Immature natural killer cell (primary cell): ENCODE data around the gene MRPL16. TPM values are rescaled to one million over a fixed set of nuclear protein-coding genes. Genes with fewer than 3 reads are reported as not detected.
"Not testable (repeated sequence)": the region's sequence is repeated elsewhere in the genome, so short reads cannot be mapped to it uniquely, and the experiment has no call there.

ENCODE experiments used
- DNase-seq, 3 donors: peaks; one replicate each; pipeline ENCODE4 v3.0.0; 2022; ENCODE audit warnings: mixed read lengths in 1 of 3
- H3K27ac Mint-ChIP-seq, 6 donors: one replicate each; pipeline ENCODE4 v1.8.0; 2020; ENCODE audit warnings: mixed read lengths in 6 of 6, mild to moderate bottlenecking in 5 of 6, inconsistent platforms in 4 of 6, moderate library complexity in 3 of 6
- H3K27me3 Mint-ChIP-seq, 3 donors: one replicate each; pipeline ENCODE4 v1.8.0; 2020 to 2021; ENCODE audit warnings: low read depth in 3 of 3, mild to moderate bottlenecking in 3 of 3, mixed read lengths in 3 of 3, moderate library complexity in 3 of 3, inconsistent platforms in 1 of 3
- H3K36me3 Mint-ChIP-seq, 3 donors: one replicate each; pipeline ENCODE4 v1.8.0; 2020; ENCODE audit warnings: mixed read lengths in 3 of 3, inconsistent platforms in 2 of 3, mild to moderate bottlenecking in 2 of 3
- H3K4me1 Mint-ChIP-seq, 2 donors: one replicate each; pipeline ENCODE4 v1.8.0; 2020; ENCODE audit warnings: inconsistent platforms in 2 of 2, mild to moderate bottlenecking in 2 of 2, mixed read lengths in 2 of 2, moderate library complexity in 1 of 2
- H3K4me3 Mint-ChIP-seq, 5 donors: one replicate each; pipeline ENCODE4 v1.8.0; 2020; ENCODE audit warnings: mild to moderate bottlenecking in 5 of 5, mixed read lengths in 5 of 5, inconsistent platforms in 3 of 5, moderate library complexity in 3 of 5
- H3K9me3 Mint-ChIP-seq, 6 donors: one replicate each; pipeline ENCODE4 v1.8.0; 2020; ENCODE audit warnings: mild to moderate bottlenecking in 6 of 6, mixed read lengths in 6 of 6, inconsistent platforms in 4 of 6, moderate library complexity in 3 of 6
- polyA plus RNA-seq, 3 donors: library from polyadenylated mRNA; unstranded; fragments of 300-500 nt; fragmentation: Illumina TruSeq; gene quantifications; one replicate each; pipeline ENCODE4 v1.2.3, GENCODE V29; 2021

Gene MRPL16
- 10 to 100 TPM; 64.1 to 77.5 (median 68.7) TPM for polyA plus RNA-seq

- H3K9me3 Mint-ChIP-seq: no peaks in the 10 kb centered on the region
- peaks cover 3 to 11% (median 9%) of the 10 kb centered on the region in 3 donors for H3K36me3 Mint-ChIP-seq
- peaks cover 28 to 37% of the 10 kb centered on the region in 2 donors for H3K4me1 Mint-ChIP-seq
- peak within 1 kb of the TSS; percentile 83 to 91 (median 88) for H3K27ac Mint-ChIP-seq
- peak within 1 kb of the TSS; percentile 90 to 95 (median 91) for H3K4me3 Mint-ChIP-seq
- peaks cover 6 to 11% (median 8%) of the 10 kb centered on the region in 3 donors for H3K27me3 Mint-ChIP-seq
- DNase-seq: peak; percentile 81 to 86 (median 83)
These were observed at the start of gene MRPL16 for GRCh38 chr11:59810189-59810910. TSS of gene MRPL16 (minus strand) at chr11:59810778. CDS start at chr11:59810658, 120 bp downstream.

DNA sequence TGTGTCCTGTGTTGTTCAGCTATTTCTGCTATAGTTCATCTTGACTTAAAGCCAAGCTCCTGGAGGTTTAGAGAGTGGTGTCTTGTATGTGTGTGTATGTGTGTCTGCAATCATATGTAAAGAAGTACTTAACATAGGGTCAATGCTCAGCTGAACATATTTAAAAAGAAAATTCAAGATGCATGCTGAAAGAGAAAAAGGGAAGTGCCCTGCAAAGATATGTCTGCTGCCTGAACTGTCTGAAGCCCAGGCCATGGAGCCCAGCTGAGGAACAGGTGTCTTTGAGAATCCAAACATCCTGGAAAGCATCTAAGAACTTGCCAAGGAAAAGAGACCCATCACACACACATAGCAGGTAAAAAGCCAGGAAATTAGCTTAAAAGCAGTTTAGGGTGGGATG lies 49.1 kb upstream of the MRPL16 start:
- H3K9me3 Mint-ChIP-seq: no peaks in the 10 kb centered on the region
- peaks cover 20% of the 10 kb centered on the region in 2 donors for H3K4me1 Mint-ChIP-seq
- H3K27me3 Mint-ChIP-seq: peaks cover 2 to 3% (median 2%) of the 10 kb centered on the region in 3 donors
- H3K27ac Mint-ChIP-seq: peak overlapping the region in 1 of 6 donors; percentile 12
- H3K36me3 Mint-ChIP-seq: no peaks in the 10 kb centered on the region
- DNase-seq: no peak
- H3K4me3 Mint-ChIP-seq: no peak overlapping the region

DNA sequence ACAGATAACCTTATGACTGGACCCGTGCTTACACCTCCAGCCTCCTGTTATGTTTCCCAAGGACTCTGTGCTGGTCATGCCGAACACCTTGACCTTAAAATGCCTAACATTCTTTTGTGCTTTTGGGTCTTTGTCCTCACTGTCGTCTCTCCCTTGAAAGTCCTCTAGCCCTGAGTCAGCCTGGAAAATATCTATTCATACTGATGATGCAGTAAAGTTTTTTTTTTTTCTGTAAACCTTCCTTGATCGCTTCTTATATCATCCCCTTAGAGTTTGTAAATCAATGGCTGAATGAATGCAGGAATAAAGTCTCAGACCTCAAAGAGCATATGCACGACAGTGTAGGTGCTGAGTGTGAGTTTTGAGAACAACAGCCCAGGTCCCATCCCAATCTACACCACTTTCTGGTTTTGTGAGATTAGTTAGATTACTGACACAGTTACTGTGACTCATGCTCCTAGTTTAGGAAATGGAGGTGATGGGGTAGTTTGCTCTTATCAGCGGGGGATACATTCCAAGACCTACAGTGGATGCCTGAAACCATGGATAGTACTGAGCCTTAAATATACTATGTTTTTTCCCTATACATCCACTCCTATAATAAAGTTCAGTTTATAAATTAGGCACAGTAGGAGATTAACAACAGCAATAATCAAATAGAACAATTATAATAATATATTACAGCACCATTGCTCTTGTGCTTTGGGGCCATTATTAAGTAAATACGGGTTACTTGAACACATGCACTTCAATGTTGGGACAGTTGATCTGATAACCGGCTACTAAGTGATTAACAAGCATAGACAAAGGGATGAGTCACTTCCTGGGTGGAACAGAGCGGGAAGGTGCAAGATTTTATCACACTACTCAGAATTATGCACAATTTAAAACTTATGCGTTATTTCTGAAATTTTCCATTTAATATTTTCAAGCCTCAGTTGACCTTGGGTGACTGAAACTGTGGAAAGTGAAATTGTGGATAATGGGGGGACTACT lies 47.2 kb upstream of the MRPL16 start:
- H3K9me3 Mint-ChIP-seq: no peaks in the 10 kb centered on the region
- peaks cover 20% of the 10 kb centered on the region in 2 donors for H3K4me1 Mint-ChIP-seq
- peak overlapping the region in 3 of 6 donors; percentile 30 to 53 (median 52) for H3K27ac Mint-ChIP-seq
- peak overlapping the region; percentile 0 to 29 (median 21) for H3K4me3 Mint-ChIP-seq
- DNase-seq: no peak
- H3K36me3 Mint-ChIP-seq: no peaks in the 10 kb centered on the region
- peaks cover 2 to 5% (median 3%) of the 10 kb centered on the region in 3 donors for H3K27me3 Mint-ChIP-seq

DNA sequence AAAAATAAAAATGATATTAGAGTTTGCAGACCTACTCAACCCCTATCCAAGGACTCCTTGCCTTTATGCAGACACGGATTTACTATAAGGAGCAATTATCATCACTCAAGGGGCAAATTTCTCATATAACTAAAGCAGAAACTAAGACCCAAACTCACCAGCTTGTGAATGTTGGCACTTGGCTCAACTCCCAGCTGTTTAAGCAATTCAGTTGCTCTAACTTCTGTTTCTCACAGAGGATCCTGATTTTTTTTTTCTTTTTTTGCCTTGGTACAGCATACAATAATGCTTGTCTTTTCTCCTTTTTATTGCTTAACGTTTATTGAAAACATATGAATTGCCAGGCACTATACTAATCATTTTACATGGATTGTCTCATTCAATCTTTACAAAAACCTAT lies 44.3 kb upstream of the MRPL16 start:
- no peak for DNase-seq
- peaks cover 20% of the 10 kb centered on the region in 2 donors for H3K4me1 Mint-ChIP-seq

GRCh38 chr11:59851416-59851815 lies 40.8 kb upstream of the MRPL16 start:
- H3K27ac Mint-ChIP-seq: not testable (repeated sequence)

More for the DNA sequence above, 44.3 kb upstream of the MRPL16 start:
- Mint-ChIP-seq H3K9me3 (no peaks in the 10 kb centered on the region), H3K27me3 (peaks cover 0 to 7% (median 2%) of the 10 kb centered on the region in 3 donors), H3K36me3 (no peaks in the 10 kb centered on the region), H3K4me3 (no peak overlapping the region), H3K27ac (no peak overlapping the region)

GRCh38 chr11:59849551-59849950 lies 39.0 kb upstream of the MRPL16 start:
- not testable (repeated sequence) for H3K4me3 Mint-ChIP-seq, H3K36me3 Mint-ChIP-seq

More at GRCh38 chr11:59851416-59851815, 40.8 kb upstream of the MRPL16 start:
- not testable (repeated sequence) for DNase-seq, H3K4me3 Mint-ChIP-seq, H3K4me1 Mint-ChIP-seq, H3K9me3 Mint-ChIP-seq, H3K27me3 Mint-ChIP-seq, H3K36me3 Mint-ChIP-seq

DNA sequence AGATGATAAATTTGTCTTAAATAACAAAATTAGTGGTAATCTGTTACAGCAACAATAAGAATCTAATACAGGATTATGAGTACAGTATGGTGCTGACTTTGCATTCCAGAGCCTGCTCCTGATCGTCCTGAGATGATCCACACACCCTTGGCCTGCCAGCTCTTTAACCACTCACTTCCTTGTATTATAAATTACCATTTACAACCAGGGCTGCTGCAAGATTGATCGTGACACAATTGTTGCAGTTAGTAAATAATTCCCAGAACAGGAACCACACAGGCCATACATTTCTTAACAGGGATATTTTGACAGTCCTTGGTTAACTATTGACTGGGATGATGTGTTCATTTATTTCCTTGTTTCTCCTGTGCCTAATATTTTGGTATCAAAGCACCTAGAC lies 38.6 kb upstream of the MRPL16 start:
- Mint-ChIP-seq H3K36me3 (no peaks in the 10 kb centered on the region), H3K4me3 (no peak overlapping the region)

More at GRCh38 chr11:59849551-59849950, 39.0 kb upstream of the MRPL16 start:
- H3K9me3 Mint-ChIP-seq, H3K27ac Mint-ChIP-seq, H3K27me3 Mint-ChIP-seq, H3K4me1 Mint-ChIP-seq, DNase-seq: not testable (repeated sequence)

DNA sequence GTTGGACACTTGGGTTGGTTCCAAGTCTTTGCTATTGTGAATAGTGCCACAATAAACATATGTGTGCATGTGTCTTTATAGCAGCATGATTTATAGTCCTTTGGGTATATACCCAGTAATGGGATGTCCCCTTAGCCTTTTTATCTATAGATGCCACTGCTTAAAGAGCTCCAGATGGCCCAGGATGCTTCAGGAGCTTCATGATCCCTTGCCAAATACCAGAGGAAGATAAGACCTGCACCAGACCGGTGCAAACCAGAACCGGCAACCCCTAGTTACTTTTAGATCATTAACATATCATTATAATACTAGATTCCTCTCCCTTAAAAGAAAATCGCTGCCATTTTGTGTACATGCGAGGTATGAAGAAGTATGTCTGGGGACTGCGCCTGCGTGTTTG lies 37.9 kb upstream of the MRPL16 start:
- H3K36me3 Mint-ChIP-seq, H3K4me1 Mint-ChIP-seq, H3K4me3 Mint-ChIP-seq, H3K27ac Mint-ChIP-seq, H3K27me3 Mint-ChIP-seq, DNase-seq, H3K9me3 Mint-ChIP-seq: not testable (repeated sequence)

More for the DNA sequence above, 38.6 kb upstream of the MRPL16 start:
- Mint-ChIP-seq H3K9me3 (no peaks in the 10 kb centered on the region), H3K4me1 (no peaks in the 10 kb centered on the region), H3K27me3 (peaks cover 1 to 8% (median 3%) of the 10 kb centered on the region in 3 donors), H3K27ac (no peak overlapping the region)
- no peak for DNase-seq

DNA sequence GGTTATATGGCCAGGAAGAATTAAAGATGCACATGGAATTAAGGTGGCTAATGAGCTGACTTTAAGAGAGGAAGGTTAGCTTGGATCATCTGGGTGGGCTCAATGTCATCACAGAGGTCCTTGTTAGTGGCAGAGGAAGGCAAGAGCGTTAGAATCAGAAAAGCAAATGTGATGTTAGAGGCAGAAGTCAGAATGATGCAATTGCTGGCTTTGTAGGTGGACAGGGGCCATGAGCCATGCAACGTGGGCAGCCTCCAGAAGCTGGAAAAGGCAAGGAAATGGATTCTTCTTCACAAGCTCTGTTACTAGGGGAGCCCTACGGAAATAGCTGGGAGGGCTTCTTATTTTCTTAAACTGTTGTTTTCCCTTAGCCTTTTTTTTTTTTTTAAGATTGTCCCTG lies 37.0 kb upstream of the MRPL16 start:
- H3K9me3 Mint-ChIP-seq: no peaks in the 10 kb centered on the region
- DNase-seq: no peak
- H3K27ac Mint-ChIP-seq: no peak overlapping the region
- no peaks in the 10 kb centered on the region for H3K36me3 Mint-ChIP-seq
- peaks cover 1 to 7% (median 4%) of the 10 kb centered on the region in 3 donors for H3K27me3 Mint-ChIP-seq
- no peak overlapping the region for H3K4me3 Mint-ChIP-seq
- no peaks in the 10 kb centered on the region for H3K4me1 Mint-ChIP-seq

- no peak overlapping the region for H3K4me3 Mint-ChIP-seq
- peaks cover 1 to 11% (median 3%) of the 10 kb centered on the region in 3 donors for H3K27me3 Mint-ChIP-seq
- no peak overlapping the region for H3K27ac Mint-ChIP-seq
- H3K36me3 Mint-ChIP-seq: no peaks in the 10 kb centered on the region
- no peaks in the 10 kb centered on the region for H3K9me3 Mint-ChIP-seq
- DNase-seq: no peak
- H3K4me1 Mint-ChIP-seq: no peaks in the 10 kb centered on the region
These were observed 36.0 kb upstream of the MRPL16 start for GRCh38 chr11:59846556-59846955.

GRCh38 chr11:59845399-59845798 lies 34.8 kb upstream of the MRPL16 start, which contains the start of gene CBLIF:
TSS of gene CBLIF (minus strand) at chr11:59845499. CDS start at chr11:59845453, 46 bp downstream.
- H3K4me1 Mint-ChIP-seq: no peaks in the 10 kb centered on the region
- H3K9me3 Mint-ChIP-seq: no peaks in the 10 kb centered on the region
- no peak within 1 kb of the TSS for H3K4me3 Mint-ChIP-seq
- no peaks in the 10 kb centered on the region for H3K36me3 Mint-ChIP-seq
- DNase-seq: no peak
- H3K27me3 Mint-ChIP-seq: peaks cover 1 to 13% (median 4%) of the 10 kb centered on the region in 3 donors
- no peak within 1 kb of the TSS for H3K27ac Mint-ChIP-seq

- no peak overlapping the region for H3K4me3 Mint-ChIP-seq
- no peak for DNase-seq
- no peaks in the 10 kb centered on the region for H3K4me1 Mint-ChIP-seq
These were observed 31.7 kb upstream of the MRPL16 start for GRCh38 chr11:59842316-59842715.

DNA sequence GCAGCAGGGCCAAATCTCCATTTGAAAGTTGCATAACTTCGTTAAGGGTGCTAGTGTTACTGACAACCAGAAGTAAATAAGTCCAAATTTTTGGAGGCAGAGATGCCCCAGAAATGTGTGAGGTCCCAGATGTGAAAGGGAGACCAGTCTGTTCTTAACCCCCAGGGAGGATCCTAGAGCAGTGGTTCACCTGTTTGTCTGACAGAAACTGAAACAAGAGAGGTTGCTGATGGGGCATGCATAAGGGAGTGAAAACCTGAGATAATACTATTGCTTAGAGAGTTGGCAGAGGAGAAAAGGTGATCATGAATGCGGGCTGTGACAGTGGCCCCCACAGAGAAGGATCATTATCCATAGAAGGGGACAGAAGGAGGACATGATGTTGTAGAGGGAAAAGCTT lies 30.9 kb upstream of the MRPL16 start:
- peaks cover 3 to 9% (median 4%) of the 10 kb centered on the region in 3 donors for H3K27me3 Mint-ChIP-seq
- no peaks in the 10 kb centered on the region for H3K36me3 Mint-ChIP-seq
- no peak overlapping the region for H3K27ac Mint-ChIP-seq
- no peaks in the 10 kb centered on the region for H3K9me3 Mint-ChIP-seq
- no peak overlapping the region for H3K4me3 Mint-ChIP-seq
- no peak for DNase-seq
- no peaks in the 10 kb centered on the region for H3K4me1 Mint-ChIP-seq

More at GRCh38 chr11:59842316-59842715, 31.7 kb upstream of the MRPL16 start:
- Mint-ChIP-seq H3K36me3 (no peaks in the 10 kb centered on the region), H3K9me3 (no peaks in the 10 kb centered on the region), H3K27me3 (peaks cover 1 to 9% (median 4%) of the 10 kb centered on the region in 3 donors), H3K27ac (no peak overlapping the region)

DNA sequence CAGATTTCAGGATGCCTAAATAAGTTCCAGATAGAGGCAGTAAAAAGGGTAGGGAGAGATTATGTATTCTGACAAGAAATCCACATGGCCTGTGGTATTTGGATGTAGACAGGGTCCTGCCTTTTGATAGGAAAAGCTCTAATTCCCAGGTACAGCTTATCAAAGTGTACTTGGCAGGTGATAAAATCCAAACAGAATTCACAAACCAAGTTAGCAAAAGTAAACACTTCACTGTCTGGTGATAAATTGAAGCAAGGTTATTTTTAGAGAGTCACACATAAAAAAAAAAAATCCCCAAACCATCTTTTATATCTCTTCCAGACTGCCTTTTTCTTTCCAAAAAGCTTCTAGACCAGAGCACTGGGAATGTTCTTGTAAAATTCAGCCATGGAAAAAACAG lies 29.0 kb upstream of the MRPL16 start:
- DNase-seq: no peak
- Mint-ChIP-seq H3K27ac (no peak overlapping the region), H3K4me1 (no peaks in the 10 kb centered on the region), H3K27me3 (peaks cover 2 to 15% (median 3%) of the 10 kb centered on the region in 3 donors), H3K36me3 (no peaks in the 10 kb centered on the region), H3K4me3 (no peak overlapping the region), H3K9me3 (no peaks in the 10 kb centered on the region)
